ENCODE data around the gene TRIO.

DNA sequence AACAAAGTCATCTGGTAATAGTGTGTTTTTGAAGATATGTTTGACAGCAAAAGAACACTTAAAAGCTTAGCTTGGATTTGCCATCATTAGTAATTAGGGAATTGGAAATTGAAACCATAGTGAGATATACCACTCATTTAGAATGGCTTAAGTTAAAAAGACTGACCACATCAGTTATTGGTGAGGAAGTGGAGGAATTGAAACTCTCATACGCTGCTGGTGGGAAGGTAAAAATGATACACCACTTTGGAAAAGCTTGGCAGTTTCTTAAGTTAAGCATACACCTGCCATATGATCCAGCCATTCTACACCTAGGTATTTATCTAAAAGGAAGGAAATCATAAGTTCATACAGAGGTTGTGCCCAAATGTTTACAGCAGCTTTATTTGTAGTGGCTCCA lies 213.2 kb downstream of the TRIO start:
- TF ChIP-seq EZH2 (IDR thresholded peaks at IDR 0.05; ENCODE audit: borderline replicate concordance, low read depth, low read length, poor library complexity, severe bottlenecking), result no peak
- TF ChIP-seq, protein P1, sequence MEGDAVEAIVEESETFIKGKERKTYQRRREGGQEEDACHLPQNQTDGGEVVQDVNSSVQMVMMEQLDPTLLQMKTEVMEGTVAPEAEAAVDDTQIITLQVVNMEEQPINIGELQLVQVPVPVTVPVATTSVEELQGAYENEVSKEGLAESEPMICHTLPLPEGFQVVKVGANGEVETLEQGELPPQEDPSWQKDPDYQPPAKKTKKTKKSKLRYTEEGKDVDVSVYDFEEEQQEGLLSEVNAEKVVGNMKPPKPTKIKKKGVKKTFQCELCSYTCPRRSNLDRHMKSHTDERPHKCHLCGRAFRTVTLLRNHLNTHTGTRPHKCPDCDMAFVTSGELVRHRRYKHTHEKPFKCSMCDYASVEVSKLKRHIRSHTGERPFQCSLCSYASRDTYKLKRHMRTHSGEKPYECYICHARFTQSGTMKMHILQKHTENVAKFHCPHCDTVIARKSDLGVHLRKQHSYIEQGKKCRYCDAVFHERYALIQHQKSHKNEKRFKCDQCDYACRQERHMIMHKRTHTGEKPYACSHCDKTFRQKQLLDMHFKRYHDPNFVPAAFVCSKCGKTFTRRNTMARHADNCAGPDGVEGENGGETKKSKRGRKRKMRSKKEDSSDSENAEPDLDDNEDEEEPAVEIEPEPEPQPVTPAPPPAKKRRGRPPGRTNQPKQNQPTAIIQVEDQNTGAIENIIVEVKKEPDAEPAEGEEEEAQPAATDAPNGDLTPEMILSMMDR (conservative IDR thresholded peaks at IDR 0.05; ENCODE audit: low read depth, low read length), result no peak

Data from A673 (cell line).